PC-9 (cell line): Measurements from ENCODE around the gene P2RY8.

ENCODE experiments used
- CTCF ChIP-seq: fragments of 200-600 bp; sonication (generic); conservative IDR thresholded peaks from 2 replicates; pipeline ENCODE4 v1.6.1; 2017; ENCODE audit warnings: mixed run types, antibody characterized with exemption, mild to moderate bottlenecking, moderate library complexity
- EZH2 ChIP-seq: fragments of 200-600 bp; sonication (generic); IDR thresholded peaks from 2 replicates; pipeline ENCODE4 v1.8.0; 2017; ENCODE audit warnings: antibody characterized with exemption, low read depth

- TF ChIP-seq EZH2: no peak
- no peak for TF ChIP-seq CTCF
Observed at GRCh38 chrX:1551959-1552546, 15.1 kb upstream of the P2RY8 start.
